Chondrocyte (in vitro differentiated cells): ENCODE results near the gene PES1. TPM values are rescaled to one million over a fixed set of nuclear protein-coding genes. Genes with fewer than 3 reads are reported as not detected.
"Not testable (repeated sequence)": the region's sequence is repeated elsewhere in the genome, so short reads cannot be mapped to it uniquely, and the experiment has no call there.

Source experiments
- DNase-seq: peaks from one replicate; pipeline ENCODE4 v3.0.0; 2021; ENCODE audit warnings: mixed read lengths, low spot score
- H3K27ac Mint-ChIP-seq: one replicate; pipeline ENCODE4 v1.8.0; 2021; ENCODE audit warnings: mild to moderate bottlenecking, moderate library complexity, mixed read lengths; ENCODE audit not compliant: unreplicated experiment
- H3K27me3 Mint-ChIP-seq: 2 replicates; pipeline ENCODE4 v1.8.0; 2021; ENCODE audit warnings: low read depth, mixed read lengths
- H3K36me3 Mint-ChIP-seq: 2 replicates; pipeline ENCODE4 v1.8.0; 2021; ENCODE audit warnings: low read depth, mixed read lengths
- H3K4me1 Mint-ChIP-seq: 2 replicates; pipeline ENCODE4 v1.8.0; 2021; ENCODE audit warnings: low read depth, mild to moderate bottlenecking, mixed read lengths
- H3K4me3 Mint-ChIP-seq: one replicate; pipeline ENCODE4 v1.8.0; 2021; ENCODE audit warnings: mild to moderate bottlenecking, moderate library complexity, mixed read lengths; ENCODE audit not compliant: unreplicated experiment
- H3K9me3 Mint-ChIP-seq: 2 replicates; pipeline ENCODE4 v1.8.0; 2021; ENCODE audit warnings: low read depth, mixed read lengths
- total RNA-seq: library from RNA; stranded (reverse); gene quantifications from 3 replicates; pipeline ENCODE4 v1.2.1, GENCODE V29; 2021
- TF ChIP-seq, protein P1 (sequence below): fragments of 200-600 bp; sonication (generic); IDR thresholded peaks from 2 replicates; pipeline ENCODE4 v1.5.0; 2021; ENCODE audit warnings: antibody characterized with exemption, mild to moderate bottlenecking, moderate library complexity

The PES1 gene
- total RNA-seq, 1 donor from 2014 or later, result 53.6 TPM

DNA sequence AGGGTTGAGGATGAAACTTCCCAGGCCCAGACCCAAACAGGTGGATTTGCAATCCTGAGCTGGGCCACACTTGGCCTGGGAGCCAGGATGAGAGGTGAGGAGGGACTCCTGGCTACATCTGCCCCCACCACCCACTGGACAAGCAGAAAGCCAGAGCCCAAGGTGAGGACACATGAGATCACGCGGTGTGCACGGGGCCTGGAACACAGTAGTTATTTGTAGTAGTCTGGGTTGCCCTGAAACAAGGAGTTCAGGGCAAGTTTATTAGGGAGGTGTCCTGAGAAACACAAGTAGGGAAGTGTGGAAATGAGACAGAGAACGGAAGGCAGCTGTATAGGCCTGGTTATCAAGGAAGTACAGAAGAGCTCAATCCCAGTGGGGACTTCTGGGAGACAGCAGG lies 44.5 kb downstream of the PES1 start:
- Mint-ChIP-seq H3K27me3 (peaks cover 4% of the 10 kb centered on the region), H3K4me3 (no peak overlapping the region), H3K36me3 (no peaks in the 10 kb centered on the region), H3K9me3 (no peaks in the 10 kb centered on the region), H3K4me1 (peaks cover 4% of the 10 kb centered on the region), H3K27ac (no peak overlapping the region)
- DNase-seq, result no peak
- TF ChIP-seq, protein P1, sequence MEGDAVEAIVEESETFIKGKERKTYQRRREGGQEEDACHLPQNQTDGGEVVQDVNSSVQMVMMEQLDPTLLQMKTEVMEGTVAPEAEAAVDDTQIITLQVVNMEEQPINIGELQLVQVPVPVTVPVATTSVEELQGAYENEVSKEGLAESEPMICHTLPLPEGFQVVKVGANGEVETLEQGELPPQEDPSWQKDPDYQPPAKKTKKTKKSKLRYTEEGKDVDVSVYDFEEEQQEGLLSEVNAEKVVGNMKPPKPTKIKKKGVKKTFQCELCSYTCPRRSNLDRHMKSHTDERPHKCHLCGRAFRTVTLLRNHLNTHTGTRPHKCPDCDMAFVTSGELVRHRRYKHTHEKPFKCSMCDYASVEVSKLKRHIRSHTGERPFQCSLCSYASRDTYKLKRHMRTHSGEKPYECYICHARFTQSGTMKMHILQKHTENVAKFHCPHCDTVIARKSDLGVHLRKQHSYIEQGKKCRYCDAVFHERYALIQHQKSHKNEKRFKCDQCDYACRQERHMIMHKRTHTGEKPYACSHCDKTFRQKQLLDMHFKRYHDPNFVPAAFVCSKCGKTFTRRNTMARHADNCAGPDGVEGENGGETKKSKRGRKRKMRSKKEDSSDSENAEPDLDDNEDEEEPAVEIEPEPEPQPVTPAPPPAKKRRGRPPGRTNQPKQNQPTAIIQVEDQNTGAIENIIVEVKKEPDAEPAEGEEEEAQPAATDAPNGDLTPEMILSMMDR, result no peak

DNA sequence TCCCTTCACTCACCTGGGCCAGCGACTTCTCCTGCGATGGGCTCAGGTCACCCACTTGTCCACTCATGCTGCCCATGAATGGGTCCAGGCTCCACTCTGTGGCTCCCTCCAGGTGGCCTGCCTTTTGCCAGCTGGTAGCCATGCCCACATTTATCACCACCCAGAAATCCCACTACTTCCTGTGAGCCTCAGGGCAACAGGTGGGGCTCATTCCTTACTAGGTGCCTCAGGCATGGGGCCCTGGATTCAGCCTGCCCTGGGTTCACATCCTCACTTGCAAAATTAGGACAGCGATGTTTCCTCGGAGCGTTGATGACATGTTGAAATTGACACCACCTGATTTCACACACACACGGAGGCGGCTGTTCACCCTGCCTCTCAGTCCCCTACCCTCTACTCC lies 45.1 kb downstream of the PES1 start, which contains the start of gene SEC14L6:
TSS of gene SEC14L6 (minus strand) at position 126 of the 400 bp plus-strand sequence. CDS start at position 67, 59 bp downstream.
- no peak within 1 kb of the TSS for H3K27ac Mint-ChIP-seq
- H3K4me3 Mint-ChIP-seq, result no peak within 1 kb of the TSS
- TF ChIP-seq, protein P1, result no peak
- H3K36me3 Mint-ChIP-seq, result no peaks in the 10 kb centered on the region
- DNase-seq, result no peak
- H3K27me3 Mint-ChIP-seq, result peaks cover 4% of the 10 kb centered on the region
- H3K9me3 Mint-ChIP-seq, result no peaks in the 10 kb centered on the region
- H3K4me1 Mint-ChIP-seq, result peaks cover 6% of the 10 kb centered on the region

DNA sequence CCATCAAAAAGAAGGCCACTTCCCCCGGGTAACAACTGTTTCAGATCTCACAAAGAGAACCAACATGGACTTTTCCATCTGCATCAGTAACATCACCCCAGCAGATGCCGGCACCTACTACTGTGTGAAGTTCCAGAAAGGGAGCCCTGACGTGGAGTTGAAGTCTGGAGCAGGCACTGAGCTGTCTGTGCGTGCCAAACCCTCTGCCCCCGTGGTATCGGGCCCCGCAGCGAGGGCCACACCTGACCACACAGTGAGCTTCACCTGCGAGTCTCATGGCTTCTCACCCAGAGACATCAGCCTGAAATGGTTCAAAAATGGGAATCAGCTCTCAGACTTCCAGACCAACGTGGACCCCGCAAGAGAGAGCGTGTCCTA lies 48.9 kb downstream of the PES1 start:
- H3K9me3 Mint-ChIP-seq, result no peaks in the 10 kb centered on the region
- H3K27me3 Mint-ChIP-seq, result peaks cover 4% of the 10 kb centered on the region
- no peaks in the 10 kb centered on the region for H3K36me3 Mint-ChIP-seq
- peak overlapping the region; percentile 50 for H3K4me3 Mint-ChIP-seq
- DNase-seq, result no peak
- TF ChIP-seq, protein P1, result no peak
- H3K4me1 Mint-ChIP-seq, result peaks cover 6% of the 10 kb centered on the region
- peak overlapping the region; percentile 22 for H3K27ac Mint-ChIP-seq

DNA sequence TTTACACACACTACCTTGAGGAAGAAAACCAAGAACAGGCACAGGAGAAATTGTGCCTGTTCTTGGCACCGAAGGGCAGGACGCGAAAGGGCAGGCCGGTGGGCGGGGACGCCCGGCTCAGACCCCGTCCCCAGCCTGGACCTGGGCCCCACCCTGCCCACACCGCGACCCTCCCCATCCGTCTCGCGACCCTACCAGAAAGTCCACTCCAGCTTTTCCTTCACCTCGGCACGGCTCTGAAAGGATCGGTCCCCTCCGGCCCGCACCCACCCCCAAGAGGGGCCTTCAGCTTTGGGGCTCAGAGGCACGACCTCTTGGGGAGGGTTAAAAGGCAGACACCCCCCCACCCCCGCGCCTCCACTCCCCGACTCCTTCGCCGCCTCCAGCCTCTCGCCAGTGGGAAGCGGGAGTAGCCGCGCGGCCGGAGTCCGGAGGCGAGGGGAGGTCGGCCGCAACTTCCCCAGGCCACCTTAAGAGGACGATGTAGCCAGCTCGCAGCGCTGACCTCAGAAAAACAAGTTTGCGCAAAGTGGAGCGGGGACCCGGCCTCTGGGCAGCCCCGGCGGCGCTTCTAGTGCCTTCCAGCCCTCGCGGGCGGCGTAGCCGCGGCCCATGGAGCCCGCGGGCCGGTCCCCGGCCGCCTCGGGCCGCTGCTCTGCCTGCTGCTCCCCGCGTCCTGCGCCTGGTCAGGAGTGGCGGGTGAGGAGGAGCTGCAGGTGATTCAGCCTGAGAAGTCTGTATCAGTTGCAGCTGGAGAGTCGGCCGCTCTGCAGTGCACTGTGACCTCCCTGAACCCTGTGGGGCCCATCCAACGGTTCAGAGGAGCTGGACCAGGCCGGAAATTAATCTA lies 49.5 kb downstream of the PES1 start:
- Mint-ChIP-seq H3K4me3 (peak overlapping the region; percentile 60), H3K4me1 (peaks cover 6% of the 10 kb centered on the region), H3K27ac (peak overlapping the region; percentile 22), H3K36me3 (no peaks in the 10 kb centered on the region), H3K9me3 (no peaks in the 10 kb centered on the region), H3K27me3 (peaks cover 4% of the 10 kb centered on the region)
- no peak for DNase-seq
- TF ChIP-seq, protein P1, result no peak

DNA sequence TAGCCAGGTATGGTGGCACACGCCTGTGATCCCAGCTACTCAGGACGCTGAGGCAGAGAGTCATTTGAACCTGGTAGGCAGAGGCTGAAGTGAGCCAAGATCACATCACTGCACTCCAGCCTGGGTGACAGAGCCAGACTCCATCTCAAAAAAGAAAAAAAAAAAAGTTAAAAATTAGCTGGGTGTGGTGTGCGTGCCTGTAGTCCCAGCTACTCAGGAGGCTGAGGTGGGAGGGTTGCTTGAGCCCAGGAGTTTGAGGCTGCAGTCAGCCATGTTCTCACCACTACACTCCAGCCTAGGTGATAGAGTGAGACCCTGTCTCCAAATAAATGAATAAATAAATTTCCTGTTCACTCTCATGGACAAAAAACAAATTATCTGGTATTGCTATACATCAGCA lies 50.2 kb downstream of the PES1 start:
- peak overlapping the region; percentile 60 for H3K4me3 Mint-ChIP-seq
- H3K36me3 Mint-ChIP-seq, DNase-seq, H3K4me1 Mint-ChIP-seq, H3K27ac Mint-ChIP-seq, H3K27me3 Mint-ChIP-seq, H3K9me3 Mint-ChIP-seq: not testable (repeated sequence)

DNA sequence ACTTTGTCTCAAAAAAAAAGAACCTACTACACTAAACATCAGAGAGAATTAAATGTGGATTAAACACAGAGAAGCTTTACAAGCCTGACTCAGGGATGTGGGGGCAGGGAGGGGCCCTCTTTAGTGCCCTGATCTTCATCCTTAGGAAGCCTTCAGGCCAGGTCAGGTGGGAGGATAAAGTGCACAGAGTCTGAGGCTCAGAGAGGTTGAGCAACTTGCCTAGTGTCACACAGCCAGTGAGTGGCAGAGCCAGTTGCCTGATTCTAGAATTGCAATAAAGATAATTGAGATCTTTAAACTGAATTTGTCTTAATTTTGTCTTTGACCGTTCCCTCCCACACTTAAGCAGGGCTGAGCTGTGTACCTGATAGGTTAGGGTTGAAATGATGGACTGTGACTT lies 52.3 kb downstream of the PES1 start:
- Mint-ChIP-seq H3K4me3 (no peak overlapping the region), H3K36me3 (no peaks in the 10 kb centered on the region), H3K27me3 (no peaks in the 10 kb centered on the region), H3K9me3 (peaks cover 3% of the 10 kb centered on the region), H3K27ac (no peak overlapping the region), H3K4me1 (peaks cover 6% of the 10 kb centered on the region)
- DNase-seq, result no peak
- TF ChIP-seq, protein P1, result no peak
